HG03442 (cell line): Measurements from ENCODE around the gene SLC46A3.
"Not testable (repeated sequence)": the region's sequence is repeated elsewhere in the genome, so short reads cannot be mapped to it uniquely, and the experiment has no call there.

Experiments used
- ATAC-seq: cut with Tn5 transposase; IDR thresholded peaks from one replicate; pipeline ENCODE4 v1.9.1; 2021; ENCODE audit warnings: mild to moderate bottlenecking, moderate library complexity; ENCODE audit not compliant: unreplicated experiment

Gene SLC46A3

GRCh38 chr13:28718543-28719226 lies at the start of gene SLC46A3:
TSS of gene SLC46A3 (minus strand) at chr13:28718970. CDS start at chr13:28717998, 972 bp downstream.
- ATAC-seq, result peak; percentile 97

- ATAC-seq, result no peak
Observed at GRCh38 chr13:28763887-28764286, 45.1 kb upstream of the SLC46A3 start.

GRCh38 chr13:28761586-28761985 lies 42.8 kb upstream of the SLC46A3 start:
- ATAC-seq, result no peak

- ATAC-seq, result no peak
Observed at GRCh38 chr13:28755546-28755870, 36.7 kb upstream of the SLC46A3 start.

GRCh38 chr13:28754698-28755545 lies 36.2 kb upstream of the SLC46A3 start:
- ATAC-seq, result no peak

- ATAC-seq, result no peak
Observed at GRCh38 chr13:28753946-28754345, 35.2 kb upstream of the SLC46A3 start.

GRCh38 chr13:28753208-28753892 lies 34.6 kb upstream of the SLC46A3 start:
- no peak for ATAC-seq

GRCh38 chr13:28751175-28751960 lies 32.6 kb upstream of the SLC46A3 start:
- ATAC-seq, result no peak

GRCh38 chr13:28750187-28751045 lies 31.6 kb upstream of the SLC46A3 start:
- no peak for ATAC-seq

GRCh38 chr13:28747851-28748250 lies 29.1 kb upstream of the SLC46A3 start:
- ATAC-seq, result no peak

GRCh38 chr13:28746287-28746612 lies 27.5 kb upstream of the SLC46A3 start:
- ATAC-seq, result no peak

- ATAC-seq, result no peak
Observed at GRCh38 chr13:28744656-28745055, 25.9 kb upstream of the SLC46A3 start.

- no peak for ATAC-seq
Observed at GRCh38 chr13:28744091-28744536, 25.3 kb upstream of the SLC46A3 start.

GRCh38 chr13:28743499-28744083 lies 24.8 kb upstream of the SLC46A3 start:
- ATAC-seq, result no peak

- no peak for ATAC-seq
Observed at GRCh38 chr13:28743020-28743419, 24.2 kb upstream of the SLC46A3 start.

- not testable (repeated sequence) for ATAC-seq
Observed at GRCh38 chr13:28742445-28742844, 23.7 kb upstream of the SLC46A3 start.

- ATAC-seq, result no peak
Observed at GRCh38 chr13:28741084-28741491, 22.3 kb upstream of the SLC46A3 start.

- ATAC-seq, result no peak
Observed at GRCh38 chr13:28739376-28739775, 20.6 kb upstream of the SLC46A3 start.

GRCh38 chr13:28735481-28736029 lies 16.8 kb upstream of the SLC46A3 start:
- no peak for ATAC-seq
